GM12891 (cell line): ENCODE measurements around the gene RPL10.
"Not testable (repeated sequence)": the region's sequence is repeated elsewhere in the genome, so short reads cannot be mapped to it uniquely, and the experiment has no call there.

Experiments used
- DNase-seq: peaks from one replicate; pipeline ENCODE4 v3.0.0; 2011; ENCODE audit warnings: low spot score; ENCODE audit not compliant: insufficient read length
- FAIRE-seq: peaks from 2 replicates; lab custom pipeline; 2011; peaks lifted over from hg19 to GRCh38; lab: Jason Lieb, UNC
- PAX5 ChIP-seq: IDR thresholded peaks from 2 replicates; pipeline ENCODE4 v1.6.1; 2011; ENCODE audit warnings: low read length, moderate library complexity, mild to moderate bottlenecking; ENCODE audit not compliant: insufficient read depth, severe bottlenecking
- POLR2A ChIP-seq: IDR thresholded peaks from 2 replicates; pipeline ENCODE4 v1.6.1; 2011; ENCODE audit warnings: low read depth, low read length, control low read depth
- POLR2AphosphoS5 ChIP-seq: IDR thresholded peaks from 2 replicates; pipeline ENCODE4 v1.6.1; 2011; ENCODE audit warnings: low read depth, low read length, control low read depth
- POU2F2 ChIP-seq: IDR thresholded peaks from 2 replicates; pipeline ENCODE4 v1.6.1; 2011; ENCODE audit warnings: low read depth, mild to moderate bottlenecking, control low read depth, low read length, moderate library complexity
- SPI1 ChIP-seq: IDR thresholded peaks from 2 replicates; pipeline ENCODE4 v1.6.1; 2011; ENCODE audit warnings: low read depth, low read length, control low read depth
- TAF1 ChIP-seq: IDR thresholded peaks from 2 replicates; pipeline ENCODE4 v1.6.1; 2011; ENCODE audit warnings: low read depth, low read length, control low read depth

Gene RPL10

GRCh38 chrX:154383359-154384283, 14.6 kb upstream of the RPL10 start:
- FAIRE-seq = no peak
- TF ChIP-seq SPI1 (no peak), POLR2AphosphoS5 (no peak), TAF1 (no peak), POU2F2 (no peak), PAX5 (no peak), POLR2A (no peak)
- DNase-seq = no peak

GRCh38 chrX:154384284-154384892, 13.8 kb upstream of the RPL10 start:
- DNase-seq (no peak), FAIRE-seq (no peak)
- no peak for TF ChIP-seq POU2F2
- no peak for TF ChIP-seq SPI1
- TF ChIP-seq TAF1 = no peak
- no peak for TF ChIP-seq PAX5
- TF ChIP-seq POLR2A = no peak
- TF ChIP-seq POLR2AphosphoS5 = no peak

GRCh38 chrX:154388094-154388493, 10.1 kb upstream of the RPL10 start:
- not testable (repeated sequence) for DNase-seq
- FAIRE-seq = peak; percentile 87

DNA sequence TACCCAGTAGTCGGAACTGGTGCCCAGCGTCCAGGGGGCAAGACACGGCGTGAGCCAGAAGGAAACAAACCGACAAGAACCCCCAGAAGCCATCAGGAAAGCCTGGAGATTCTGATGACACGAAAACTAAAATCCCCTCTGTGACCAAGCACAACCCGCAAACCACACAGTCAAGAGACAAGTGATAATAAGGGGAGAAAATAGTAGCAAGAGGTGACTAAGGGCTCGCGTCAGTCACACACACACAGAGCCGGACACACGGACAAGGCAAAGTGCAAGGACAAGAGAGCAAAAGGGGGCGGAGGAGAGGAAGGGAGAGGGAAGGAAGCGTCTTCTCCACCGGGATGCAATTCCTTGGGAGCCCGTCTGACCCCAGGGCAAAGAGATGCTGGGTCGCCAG, 9.5 kb upstream of the RPL10 start:
- DNase-seq, FAIRE-seq: not testable (repeated sequence)

GRCh38 chrX:154389812-154390747, 8.1 kb upstream of the RPL10 start:
- DNase-seq = not testable (repeated sequence)
- FAIRE-seq = peak; percentile 99

- not testable (repeated sequence) for DNase-seq, FAIRE-seq
Observed at GRCh38 chrX:154396363-154396762, 1.8 kb upstream of the RPL10 start.

GRCh38 chrX:154396973-154397887, 947 bp upstream of the RPL10 start:
- FAIRE-seq (peak; percentile 75), DNase-seq (peak; percentile 47)
- TF ChIP-seq TAF1 (no peak), POU2F2 (no peak), PAX5 (no peak), POLR2AphosphoS5 (no peak), POLR2A (no peak), SPI1 (no peak)

DNA sequence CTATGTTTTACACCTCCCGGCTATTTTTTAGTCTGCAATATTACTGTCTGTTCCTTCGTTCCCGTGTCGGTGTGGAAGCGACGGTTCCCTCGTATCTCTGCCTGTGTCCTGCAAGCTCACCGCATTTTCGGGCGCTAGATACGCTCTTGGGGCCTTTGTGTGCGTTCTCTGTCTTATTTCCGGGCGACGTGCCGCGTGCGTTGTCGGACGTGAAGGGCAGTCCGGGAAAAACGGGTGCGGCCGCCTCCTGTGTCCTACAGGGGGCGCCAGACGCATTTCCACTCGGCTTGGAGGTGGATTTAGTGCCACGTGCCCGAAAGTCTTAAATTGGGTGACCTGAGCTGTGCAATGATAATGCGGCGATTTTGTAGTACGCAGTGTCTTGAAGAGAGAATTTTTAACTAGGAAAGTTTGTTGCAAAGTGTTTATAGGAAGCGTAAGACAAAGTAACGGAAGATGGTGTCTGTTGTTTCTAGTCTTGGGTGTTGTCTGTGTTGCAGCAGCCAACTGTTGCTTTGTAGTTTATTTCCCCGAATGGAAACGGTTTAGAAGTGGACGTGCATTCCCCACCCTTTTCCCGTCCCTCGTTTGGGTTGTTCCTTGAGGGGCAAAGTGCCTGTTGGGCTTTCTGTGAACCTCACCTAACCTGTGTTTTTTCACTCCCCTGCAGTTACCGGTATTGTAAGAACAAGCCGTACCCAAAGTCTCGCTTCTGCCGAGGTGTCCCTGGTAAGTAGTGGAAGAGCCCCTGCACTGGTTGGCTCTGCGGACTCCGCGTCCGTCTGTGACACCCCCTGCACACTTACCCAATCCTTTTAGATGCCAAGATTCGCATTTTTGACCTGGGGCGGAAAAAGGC, 720 bp downstream of the RPL10 start:
- DNase-seq = no peak
- no peak for FAIRE-seq
- TF ChIP-seq PAX5 (no peak), POU2F2 (0 out of 2 replicates have a peak, but pooled peaks have one; percentile 32)
